H9 (cell line): ENCODE measurements around the gene SP100. TPM values are rescaled to one million over a fixed set of nuclear protein-coding genes. Genes with fewer than 3 reads are reported as not detected.

Experiments
- DNase-seq: peaks from one replicate; pipeline ENCODE4 v3.0.0-alpha.2; 2017
- H2AFZ ChIP-seq: one replicate; pipeline ENCODE4 v1.6.1; 2013; ENCODE audit warnings: mild to moderate bottlenecking, low read length, control low read depth, moderate library complexity
- H2AK5ac ChIP-seq: 2 replicates; pipeline ENCODE4 v1.6.1; 2013; ENCODE audit warnings: low read length, control low read depth, mixed read lengths; ENCODE audit not compliant: insufficient read length
- H2BK120ac ChIP-seq: one replicate; pipeline ENCODE4 v1.6.1; 2013; ENCODE audit warnings: low read depth, mild to moderate bottlenecking, low read length, control low read depth, inconsistent platforms; ENCODE audit not compliant: poor library complexity, severe bottlenecking
- H2BK12ac ChIP-seq: 2 replicates; pipeline ENCODE4 v1.6.1; 2013; ENCODE audit warnings: low read length, control low read depth, mixed read lengths, low read depth; ENCODE audit not compliant: insufficient read length
- H2BK15ac ChIP-seq: 2 replicates; pipeline ENCODE4 v1.6.1; 2013; ENCODE audit warnings: low read depth, low read length, control low read depth
- H2BK20ac ChIP-seq: one replicate; pipeline ENCODE4 v1.6.1; 2013; ENCODE audit warnings: low read depth, mild to moderate bottlenecking, low read length, control low read depth, inconsistent platforms; ENCODE audit not compliant: poor library complexity, severe bottlenecking
- H2BK5ac ChIP-seq: 2 replicates; pipeline ENCODE4 v1.6.1; 2013; ENCODE audit warnings: low read length, control low read depth, mixed read lengths; ENCODE audit not compliant: insufficient read length
- H3K14ac ChIP-seq: 2 replicates; pipeline ENCODE4 v1.6.1; 2013; ENCODE audit warnings: low read length, control low read depth; ENCODE audit not compliant: insufficient read depth
- H3K18ac ChIP-seq: 2 replicates; pipeline ENCODE4 v1.6.1; 2013; ENCODE audit warnings: low read depth, mild to moderate bottlenecking, mixed read lengths, low read length, control low read depth; ENCODE audit not compliant: insufficient read length
- H3K23ac ChIP-seq: 2 replicates; pipeline ENCODE4 v1.6.1; 2013; ENCODE audit warnings: low read length, control low read depth, mixed read lengths, low read depth; ENCODE audit not compliant: insufficient read length
- H3K23me2 ChIP-seq: 2 replicates; pipeline ENCODE4 v1.6.1; 2013; ENCODE audit warnings: low read depth, mild to moderate bottlenecking, mixed read lengths, low read length, control low read depth; ENCODE audit not compliant: insufficient read length, poor library complexity, severe bottlenecking
- H3K27ac ChIP-seq: 2 replicates; pipeline ENCODE4 v1.5.1; 2013; ENCODE audit warnings: low read length, control low read depth, mixed read lengths, low read depth; ENCODE audit not compliant: insufficient read length
- H3K27me3 ChIP-seq: 2 replicates; pipeline ENCODE4 v1.6.1; 2013; ENCODE audit warnings: low read length, control low read depth, inconsistent platforms; ENCODE audit not compliant: insufficient read depth
- H3K4ac ChIP-seq: 2 replicates; pipeline ENCODE4 v1.6.1; 2013; ENCODE audit warnings: low read depth, mild to moderate bottlenecking, control low read depth, inconsistent platforms, low read length, moderate library complexity
- H3K4me1 ChIP-seq: 2 replicates; pipeline ENCODE4 v1.6.1; 2013; ENCODE audit warnings: low read length, control low read depth, inconsistent platforms; ENCODE audit not compliant: insufficient read depth
- H3K4me2 ChIP-seq: 2 replicates; pipeline ENCODE4 v1.6.1; 2013; ENCODE audit warnings: low read length, control low read depth, mixed read lengths; ENCODE audit not compliant: insufficient read length, insufficient read depth
- H3K56ac ChIP-seq: 2 replicates; pipeline ENCODE4 v1.6.1; 2013; ENCODE audit warnings: low read depth, mild to moderate bottlenecking, mixed read lengths, low read length, control low read depth; ENCODE audit not compliant: insufficient read length
- H3K79me1 ChIP-seq: 2 replicates; pipeline ENCODE4 v1.6.1; 2013; ENCODE audit warnings: low read depth, mild to moderate bottlenecking, moderate library complexity, low read length, control low read depth, inconsistent platforms; ENCODE audit not compliant: insufficient read depth, poor library complexity, severe bottlenecking
- H3K79me2 ChIP-seq: 2 replicates; pipeline ENCODE4 v1.6.1; 2013; ENCODE audit warnings: low read length, control low read depth, inconsistent platforms; ENCODE audit not compliant: insufficient read depth
- H3K9ac ChIP-seq: 2 replicates; pipeline ENCODE4 v1.6.1; 2013; ENCODE audit warnings: low read length, control low read depth, mixed read lengths; ENCODE audit not compliant: insufficient read length; ENCODE audit errors: extremely low read depth
- H3K9me3 ChIP-seq: one replicate; pipeline ENCODE4 v1.6.1; 2013; ENCODE audit warnings: low read depth, low read length, inconsistent platforms; ENCODE audit not compliant: control insufficient read depth
- H3T11ph ChIP-seq: one replicate; pipeline ENCODE4 v1.6.1; 2013; ENCODE audit warnings: mild to moderate bottlenecking, low read length, control low read depth, inconsistent platforms
- H4K20me1 ChIP-seq: one replicate; pipeline ENCODE4 v1.6.1; 2013; ENCODE audit not compliant: control insufficient read depth, insufficient read length, insufficient read depth
- H4K5ac ChIP-seq: 2 replicates; pipeline ENCODE4 v1.6.1; 2013; ENCODE audit warnings: low read depth, mild to moderate bottlenecking, mixed read lengths, low read length, control low read depth; ENCODE audit not compliant: insufficient read length
- H4K8ac ChIP-seq: replicated peaks from 2 replicates; pipeline ENCODE4 v1.6.1; 2013; ENCODE audit warnings: low read length, control low read depth, mixed read lengths, low read depth; ENCODE audit not compliant: insufficient read length
- H4K91ac ChIP-seq: 2 replicates; pipeline ENCODE4 v1.6.1; 2013; ENCODE audit warnings: low read depth, mild to moderate bottlenecking, moderate library complexity, mixed read lengths, low read length, control low read depth; ENCODE audit not compliant: insufficient read length
- H3K27ac Mint-ChIP-seq, 3 experiments: 2 replicates in 2 of 3; 3 replicates in 1 of 3; pipeline ENCODE4 v1.8.0; 2020 to 2021; ENCODE audit warnings: mixed read lengths in 3 of 3, mild to moderate bottlenecking in 1 of 3, moderate library complexity in 1 of 3
- H3K27me3 Mint-ChIP-seq: 2 replicates; pipeline ENCODE4 v1.8.0; 2021; ENCODE audit warnings: low read depth, mild to moderate bottlenecking, moderate library complexity, mixed read lengths
- H3K36me3 Mint-ChIP-seq, 3 experiments: 2 replicates in 2 of 3; 3 replicates in 1 of 3; pipeline ENCODE4 v1.8.0; 2020 to 2021; ENCODE audit warnings: low read depth in 3 of 3, mixed read lengths in 3 of 3; ENCODE audit not compliant: insufficient read depth in 1 of 3
- H3K4me1 Mint-ChIP-seq, 2 experiments: 2 replicates each; pipeline ENCODE4 v1.8.0; 2020; ENCODE audit warnings: mixed read lengths in 2 of 2
- H3K4me3 Mint-ChIP-seq, 2 experiments: 2 replicates in 1 of 2; 3 replicates in 1 of 2; pipeline ENCODE4 v1.8.0; 2020 to 2021; ENCODE audit warnings: mild to moderate bottlenecking in 2 of 2, mixed read lengths in 2 of 2, moderate library complexity in 1 of 2
- H3K9me3 Mint-ChIP-seq, 2 experiments: 2 replicates in 1 of 2; 3 replicates in 1 of 2; pipeline ENCODE4 v1.8.0; 2020; ENCODE audit warnings: mild to moderate bottlenecking in 2 of 2, mixed read lengths in 2 of 2, moderate library complexity in 1 of 2
- CTCF ChIP-seq: fragments of 200-600 bp; sonication (generic); conservative IDR thresholded peaks from 3 replicates; pipeline ENCODE4 v1.8.0; 2021; ENCODE audit warnings: antibody characterized with exemption, mild to moderate bottlenecking
- WGBS: extraction: QIAGEN DNeasy Blood & Tissue Kit; methylation state at CpG from one replicate; pipeline ENCODE4 v1.1.7; 2013; ENCODE audit warnings: missing lambda C conversion rate, low lambda C conversion rate, mixed read lengths; ENCODE audit not compliant: insufficient read length; ENCODE audit errors: extremely low coverage; 5-methylcytosine and 5-hydroxymethylcytosine counted together
- total RNA-seq: library from RNA; stranded (reverse); gene quantifications from 2 replicates; pipeline ENCODE4 v1.2.1, GENCODE V29; 2021

SP100 gene
- total RNA-seq, 1 experiment from 2014 or later: 0.28 TPM

- no peaks in the 10 kb centered on the region for H4K20me1 ChIP-seq
- Mint-ChIP-seq H3K4me1 (peaks cover 10 to 11% of the 10 kb centered on the region in 2 experiments), H3K27ac (no peak overlapping the region), H3K27me3 (no peaks in the 10 kb centered on the region), H3K9me3 (peaks cover 6 to 8% of the 10 kb centered on the region in 2 experiments; a peak in 4 of 5 replicates), H3K36me3 (peaks cover 0 to 10% (median 0%) of the 10 kb centered on the region in 3 experiments; a peak in 2 of 7 replicates), H3K4me3 (no peak overlapping the region)
- H3K79me2 ChIP-seq: no peaks in the 10 kb centered on the region
- DNase-seq: no peak
- no peaks in the 10 kb centered on the region for H3K79me1 ChIP-seq
- H4K8ac ChIP-seq: no peak overlapping the region
- H3K4me1 ChIP-seq: peaks cover 3% of the 10 kb centered on the region; the same call in 1 of the 2 replicates
- H2BK12ac ChIP-seq: no peak overlapping the region
- no peak overlapping the region for H2AK5ac ChIP-seq
- no peak overlapping the region for H3K14ac ChIP-seq
- no peak overlapping the region for H2BK5ac ChIP-seq
- no peaks in the 10 kb centered on the region for H3K23me2 ChIP-seq
- H2BK120ac ChIP-seq: no peak overlapping the region
- H3K27ac ChIP-seq: no peak overlapping the region
- H4K5ac ChIP-seq: no peak overlapping the region
- no peak overlapping the region for H3K56ac ChIP-seq
- H3K18ac ChIP-seq: no peak overlapping the region
- no peak overlapping the region for H3T11ph ChIP-seq
- no peak overlapping the region for H2AFZ ChIP-seq
- WGBS: no CpG with 5 or more reads among the region's 2 CpGs
- H3K4me2 ChIP-seq: no peak overlapping the region
- H3K9me3 ChIP-seq: no peaks in the 10 kb centered on the region
- no peak for TF ChIP-seq CTCF
- no peak overlapping the region for H3K4ac ChIP-seq
- no peak overlapping the region for H3K23ac ChIP-seq
- H3K27me3 ChIP-seq: no peaks in the 10 kb centered on the region
- no peak overlapping the region for H3K9ac ChIP-seq
- no peak overlapping the region for H4K91ac ChIP-seq
- H2BK15ac ChIP-seq: no peak overlapping the region
- H2BK20ac ChIP-seq: no peak overlapping the region
These were observed 37.0 kb downstream of the SP100 start for GRCh38 chr2:230453006-230453405.
